ENCODE data around the gene GYG2.
"Not testable (repeated sequence)": the region's sequence is repeated elsewhere in the genome, so short reads cannot be mapped to it uniquely, and the experiment has no call there.

Gene GYG2

GRCh38 chrX:2903366-2903765, 74.6 kb downstream of the GYG2 start:
- DNase-seq (ENCODE audit: low spot score): peak; percentile 1

GRCh38 chrX:2907295-2907694, 78.6 kb downstream of the GYG2 start:
- no peak for DNase-seq (ENCODE audit: low spot score)

GRCh38 chrX:2908125-2908685, 79.5 kb downstream of the GYG2 start:
- DNase-seq (ENCODE audit: low spot score): no peak

- no peak for DNase-seq (ENCODE audit: low spot score)
Observed at GRCh38 chrX:2910109-2910508, 81.4 kb downstream of the GYG2 start.

- peak; percentile 1 for DNase-seq (ENCODE audit: low spot score)
Observed at GRCh38 chrX:2913118-2913517, 84.4 kb downstream of the GYG2 start.

GRCh38 chrX:2917767-2918166, 89.0 kb downstream of the GYG2 start:
- DNase-seq (ENCODE audit: low spot score): no peak

GRCh38 chrX:2921193-2921592, 92.5 kb downstream of the GYG2 start:
- DNase-seq (ENCODE audit: low spot score): no peak

- no peak for DNase-seq (ENCODE audit: low spot score)
Observed at GRCh38 chrX:2921750-2922149, 93.0 kb downstream of the GYG2 start.

- DNase-seq (ENCODE audit: low spot score): no peak
Observed at GRCh38 chrX:2924151-2924550, 95.4 kb downstream of the GYG2 start.

- not testable (repeated sequence) for DNase-seq (ENCODE audit: low spot score)
Observed at GRCh38 chrX:2926255-2926654, 97.5 kb downstream of the GYG2 start.

GRCh38 chrX:2926664-2927275, 98.0 kb downstream of the GYG2 start:
- no peak for DNase-seq (ENCODE audit: low spot score)

- no peak for DNase-seq (ENCODE audit: low spot score)
Observed at GRCh38 chrX:2928191-2928582, 99.5 kb downstream of the GYG2 start.

- DNase-seq (ENCODE audit: low spot score): no peak
Observed at GRCh38 chrX:2928583-2929434, 100.1 kb downstream of the GYG2 start, which contains the start of gene ARSD. Gene ARSD, minus strand, starts transcription at chrX:2929339. Its CDS starts 64 bp downstream, at chrX:2929275.

- no peak for DNase-seq (ENCODE audit: low spot score)
Observed at GRCh38 chrX:2931155-2931554, 102.4 kb downstream of the GYG2 start.

- DNase-seq (ENCODE audit: low spot score): no peak
Observed at GRCh38 chrX:2931612-2932011, 102.9 kb downstream of the GYG2 start.
